Measurements from ENCODE around the gene CNST. TPM values are rescaled to one million over a fixed set of nuclear protein-coding genes. Genes with fewer than 3 reads are reported as not detected.
A peak's percentile ranks its signal among the peaks of the same experiment; 100 is the strongest.
"Not testable (repeated sequence)": the region's sequence is repeated elsewhere in the genome, so short reads cannot be mapped to it uniquely, and the experiment has no call there.

CNST gene
- total RNA-seq, 1 donor from 2014 or later, result 21.0 TPM

GRCh38 chr1:246681900-246682895 is 115.9 kb downstream of the CNST start:
- DNase-seq (peak; percentile 77), ATAC-seq (ENCODE audit: poor library complexity) (peak; percentile 79)
- intact Hi-C loops (cut with DNase I), result no loop called here

GRCh38 chr1:246683521-246683920 is 117.3 kb downstream of the CNST start:
- intact Hi-C loops (cut with DNase I), result no loop called here
- DNase-seq (no peak), ATAC-seq (ENCODE audit: poor library complexity) (no peak)

- ATAC-seq (ENCODE audit: poor library complexity) (no peak), DNase-seq (no peak)
- intact Hi-C loops (cut with DNase I), result no loop called here
Observed at GRCh38 chr1:246687002-246687401, 120.7 kb downstream of the CNST start.

GRCh38 chr1:246689409-246690008 is 123.3 kb downstream of the CNST start:
- DNase-seq (peak; percentile 58), ATAC-seq (ENCODE audit: poor library complexity) (peak; percentile 95)
- intact Hi-C loops (cut with DNase I), result no loop called here

- intact Hi-C loops (cut with DNase I), result no loop called here
- DNase-seq (no peak), ATAC-seq (ENCODE audit: poor library complexity) (no peak)
Observed at GRCh38 chr1:246690100-246690499, 123.8 kb downstream of the CNST start.

- intact Hi-C loops (cut with DNase I), result no loop called here
Observed at GRCh38 chr1:246691622-246692495, 125.6 kb downstream of the CNST start.

GRCh38 chr1:246694213-246694895 is 128.1 kb downstream of the CNST start:
- intact Hi-C loops (cut with DNase I); ATAC-seq (ENCODE audit: poor library complexity); DNase-seq: not testable (repeated sequence)

More at GRCh38 chr1:246691622-246692495, 125.6 kb downstream of the CNST start:
- DNase-seq, result no peak
- ATAC-seq (ENCODE audit: poor library complexity), result peak; percentile 40

GRCh38 chr1:246695136-246695535 is 128.9 kb downstream of the CNST start:
- intact Hi-C loops (cut with DNase I), result loop anchor here (5.0 kb wide), 2 partner anchors 128 to 198 kb away; partner anchors contain the start of genes CNST and TFB2M
- ATAC-seq (ENCODE audit: poor library complexity) (no peak), DNase-seq (no peak)

GRCh38 chr1:246695666-246696065 is 129.4 kb downstream of the CNST start:
- intact Hi-C loops (cut with DNase I), result loop anchor here (5.0 kb wide), 2 partner anchors 128 to 198 kb away; partner anchors contain the start of genes CNST and TFB2M
- ATAC-seq (ENCODE audit: poor library complexity), result no peak
- DNase-seq, result no peak

GRCh38 chr1:246698466-246699094 is 132.3 kb downstream of the CNST start:
- intact Hi-C loops (cut with DNase I), result loop anchor here (5.0 kb wide), 2 partner anchors 131 to 201 kb away; partner anchors contain the start of genes CNST and TFB2M
- ATAC-seq (ENCODE audit: poor library complexity), result no peak

GRCh38 chr1:246699095-246699735 is 133.0 kb downstream of the CNST start:
- DNase-seq (peak; percentile 88), ATAC-seq (ENCODE audit: poor library complexity) (peak; percentile 94)
- intact Hi-C loops (cut with DNase I), result loop anchor here (5.0 kb wide), 2 partner anchors 132 to 202 kb away; partner anchors contain the start of genes CNST and TFB2M

More at GRCh38 chr1:246698466-246699094, 132.3 kb downstream of the CNST start:
- no peak for DNase-seq

GRCh38 chr1:246703581-246703980 is 137.3 kb downstream of the CNST start:
- intact Hi-C loops (cut with DNase I), result no loop called here
- ATAC-seq (ENCODE audit: poor library complexity) (no peak), DNase-seq (no peak)

- no peak for DNase-seq
- intact Hi-C loops (cut with DNase I), result no loop called here
- ATAC-seq (ENCODE audit: poor library complexity), result no peak
Observed at GRCh38 chr1:246705368-246705767, 139.1 kb downstream of the CNST start.

GRCh38 chr1:246708166-246708565 is 141.9 kb downstream of the CNST start:
- no peak for ATAC-seq (ENCODE audit: poor library complexity)
- no peak for DNase-seq
- intact Hi-C loops (cut with DNase I), result no loop called here

GRCh38 chr1:246709196-246709595 is 142.9 kb downstream of the CNST start:
- intact Hi-C loops (cut with DNase I), result no loop called here
- ATAC-seq (ENCODE audit: poor library complexity) (no peak), DNase-seq (no peak)

GRCh38 chr1:246709835-246710234 is 143.6 kb downstream of the CNST start:
- DNase-seq, result no peak
- no peak for ATAC-seq (ENCODE audit: poor library complexity)
- intact Hi-C loops (cut with DNase I), result no loop called here

GRCh38 chr1:246711548-246712003 is 145.3 kb downstream of the CNST start:
- ATAC-seq (ENCODE audit: poor library complexity) (no peak), DNase-seq (no peak)
- intact Hi-C loops (cut with DNase I), result no loop called here
